NB4 (cell line): ENCODE data around the gene AMZ2.

Source experiments
- POLR2A ChIP-seq: IDR thresholded peaks from 2 replicates; pipeline ENCODE4 v1.6.1; 2011; ENCODE audit warnings: mild to moderate bottlenecking; ENCODE audit not compliant: insufficient read length; ENCODE audit errors: extremely low read depth
- TF ChIP-seq, protein P1 (sequence below): IDR thresholded peaks from one replicate; pipeline ENCODE4 v1.5.1; 2012; ENCODE audit warnings: low read depth, low read length
- TF ChIP-seq, protein P2 (sequence below): IDR thresholded peaks from 2 replicates; pipeline ENCODE4 v1.6.1; 2011; ENCODE audit warnings: low read depth, low read length

DNA sequence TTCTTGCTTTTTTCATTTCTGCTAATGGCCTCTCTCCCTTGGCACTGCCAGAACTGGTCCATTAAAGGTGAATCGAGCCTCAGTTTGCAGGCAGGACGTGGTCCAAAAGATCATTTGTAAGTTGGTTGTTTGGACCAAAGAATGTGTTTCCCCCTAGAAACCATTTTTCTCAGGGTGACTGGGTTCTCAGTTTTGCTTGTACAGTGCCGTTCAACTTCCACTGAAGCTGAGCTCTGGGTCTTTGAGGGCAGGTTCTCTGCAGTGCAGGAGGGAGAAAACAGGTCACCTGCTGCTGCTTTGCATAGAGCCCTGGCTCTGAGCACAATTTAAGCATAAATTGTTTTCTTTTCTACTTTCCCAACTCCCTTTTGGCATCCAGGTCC is 9.0 kb upstream of the AMZ2 start:
- TF ChIP-seq, protein P1, sequence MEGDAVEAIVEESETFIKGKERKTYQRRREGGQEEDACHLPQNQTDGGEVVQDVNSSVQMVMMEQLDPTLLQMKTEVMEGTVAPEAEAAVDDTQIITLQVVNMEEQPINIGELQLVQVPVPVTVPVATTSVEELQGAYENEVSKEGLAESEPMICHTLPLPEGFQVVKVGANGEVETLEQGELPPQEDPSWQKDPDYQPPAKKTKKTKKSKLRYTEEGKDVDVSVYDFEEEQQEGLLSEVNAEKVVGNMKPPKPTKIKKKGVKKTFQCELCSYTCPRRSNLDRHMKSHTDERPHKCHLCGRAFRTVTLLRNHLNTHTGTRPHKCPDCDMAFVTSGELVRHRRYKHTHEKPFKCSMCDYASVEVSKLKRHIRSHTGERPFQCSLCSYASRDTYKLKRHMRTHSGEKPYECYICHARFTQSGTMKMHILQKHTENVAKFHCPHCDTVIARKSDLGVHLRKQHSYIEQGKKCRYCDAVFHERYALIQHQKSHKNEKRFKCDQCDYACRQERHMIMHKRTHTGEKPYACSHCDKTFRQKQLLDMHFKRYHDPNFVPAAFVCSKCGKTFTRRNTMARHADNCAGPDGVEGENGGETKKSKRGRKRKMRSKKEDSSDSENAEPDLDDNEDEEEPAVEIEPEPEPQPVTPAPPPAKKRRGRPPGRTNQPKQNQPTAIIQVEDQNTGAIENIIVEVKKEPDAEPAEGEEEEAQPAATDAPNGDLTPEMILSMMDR, result no peak
- no peak for TF ChIP-seq POLR2A
- TF ChIP-seq, protein P2, sequence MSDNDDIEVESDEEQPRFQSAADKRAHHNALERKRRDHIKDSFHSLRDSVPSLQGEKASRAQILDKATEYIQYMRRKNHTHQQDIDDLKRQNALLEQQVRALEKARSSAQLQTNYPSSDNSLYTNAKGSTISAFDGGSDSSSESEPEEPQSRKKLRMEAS, result no peak
